H1 (cell line): ENCODE results near the gene ZNF730. TPM values are rescaled to one million over a fixed set of nuclear protein-coding genes. Genes with fewer than 3 reads are reported as not detected.

Experiments
- EZH2 ChIP-seq: fragments of 200-600 bp; sonication (generic); IDR thresholded peaks from 2 replicates; pipeline ENCODE4 v1.7.1; 2012; ENCODE audit warnings: low read depth, mild to moderate bottlenecking, moderate library complexity, low read length, inconsistent platforms; ENCODE audit not compliant: severe bottlenecking
- FOSL1 ChIP-seq: IDR thresholded peaks from 2 replicates; pipeline ENCODE4 v1.6.1; 2011; ENCODE audit warnings: mild to moderate bottlenecking, low read depth, low read length, moderate library complexity; ENCODE audit not compliant: insufficient read depth
- NRF1 ChIP-seq: IDR thresholded peaks from 2 replicates; pipeline ENCODE4 v1.6.1; 2011; ENCODE audit warnings: mild to moderate bottlenecking, low read depth, low read length, improper control_type of control experiment
- POLR2AphosphoS5 ChIP-seq: IDR thresholded peaks from 2 replicates; pipeline ENCODE4 v1.6.1; 2011; ENCODE audit warnings: low read depth, low read length
- RAD21 ChIP-seq, 2 experiments: IDR thresholded peaks in 1 of 2; conservative IDR thresholded peaks in 1 of 2; 2 replicates each; pipeline ENCODE4 v1.6.1; 2011; ENCODE audit warnings: low read depth in 2 of 2, low read length in 2 of 2, improper control_type of control experiment in 1 of 2, inconsistent platforms in 1 of 2, mild to moderate bottlenecking in 1 of 2, moderate library complexity in 1 of 2
- TBP ChIP-seq: IDR thresholded peaks from 2 replicates; pipeline ENCODE4 v1.6.1; 2011; ENCODE audit warnings: low read depth, low read length, improper control_type of control experiment
- YY1 ChIP-seq: IDR thresholded peaks from 2 replicates; pipeline ENCODE4 v1.6.1; 2011; ENCODE audit warnings: low read depth, mild to moderate bottlenecking, low read length
- polyA plus RNA-seq, 7 experiments: library from polyadenylated mRNA; depleted of rRNA in 3 of 7; stranded (reverse) in 5 of 7; unstranded in 2 of 7; fragments of >200 nt in 5 of 7; fragments of 200-250 nt in 2 of 7; gene quantifications; 1 replicate in 5 of 7; 2 replicates in 1 of 7; 4 replicates in 1 of 7; pipeline versions ENCODE4 v1.2.1 to v1.2.3, GENCODE V29; 2011 to 2013; ENCODE audit warnings: missing spikeins in 2 of 7, mixed read lengths in 2 of 7
- total RNA-seq: library from RNA; stranded (reverse); fragmentation: NEBNext Ultra II Directional; extraction: Animal tissue kit (Norgen Biotek cat#: 25700); gene quantifications from 2 replicates; pipeline ENCODE4 v1.2.1, GENCODE V29; 2021
- TF ChIP-seq, protein P1 (sequence below), 3 experiments: IDR thresholded peaks; 1 replicate in 2 of 3; 2 replicates in 1 of 3; pipeline versions ENCODE4 v1.5.1 to v1.6.1; 2011; ENCODE audit warnings: low read length in 3 of 3, mild to moderate bottlenecking in 3 of 3, inconsistent platforms in 2 of 3, low read depth in 1 of 3, moderate library complexity in 1 of 3; ENCODE audit not compliant: insufficient read depth in 1 of 3; ENCODE audit errors: control extremely low read depth in 1 of 3
- TF ChIP-seq, protein P2 (sequence below): IDR thresholded peaks from 2 replicates; pipeline ENCODE4 v1.6.1; 2012; ENCODE audit warnings: inconsistent platforms

The ZNF730 gene
- total and polyA plus RNA-seq, 2 of the 8 experiments (the other 6 are each of a cell fraction or from before 2014, with no cell fraction given), result 7.0 to 29.4 TPM

DNA sequence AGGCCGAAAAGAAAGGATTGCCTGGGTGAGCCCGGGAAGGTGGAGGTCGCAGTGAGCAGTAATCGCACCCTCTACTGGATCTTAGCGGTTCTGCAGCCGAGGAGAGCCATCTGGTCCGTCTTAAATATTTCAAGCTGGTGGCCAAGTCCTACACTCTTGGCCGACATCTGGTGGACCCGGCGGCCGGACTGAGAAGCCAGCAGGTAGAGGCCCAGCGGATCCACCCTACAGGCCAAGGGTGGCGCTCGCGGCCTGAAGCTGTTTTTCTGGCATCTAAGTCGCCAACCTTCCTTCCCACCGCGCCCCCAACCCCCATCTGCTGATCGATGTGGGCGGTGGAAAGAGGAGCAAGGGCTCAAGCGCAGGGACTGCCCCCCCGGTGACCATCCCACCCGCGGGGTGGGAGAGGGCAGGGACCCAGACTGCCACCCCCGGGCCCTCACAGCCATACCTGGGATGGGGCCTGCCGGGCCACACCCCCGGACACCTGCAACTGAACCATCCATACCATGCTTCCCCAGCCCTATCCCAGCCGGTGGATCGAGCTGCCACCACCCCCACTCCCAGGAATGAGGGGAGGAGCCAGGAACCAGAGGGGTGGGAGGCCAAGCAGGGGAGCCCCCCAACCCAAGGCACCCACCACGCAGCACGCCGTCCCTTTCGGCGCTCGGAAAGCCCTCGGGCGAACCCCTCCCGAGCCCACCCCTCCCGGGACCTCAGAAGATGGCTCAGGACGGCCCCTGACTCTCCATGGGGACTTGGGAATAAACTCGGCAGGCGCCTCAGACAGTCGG is 46.3 kb upstream of the ZNF730 start (continued):
- TF ChIP-seq, protein P1, sequence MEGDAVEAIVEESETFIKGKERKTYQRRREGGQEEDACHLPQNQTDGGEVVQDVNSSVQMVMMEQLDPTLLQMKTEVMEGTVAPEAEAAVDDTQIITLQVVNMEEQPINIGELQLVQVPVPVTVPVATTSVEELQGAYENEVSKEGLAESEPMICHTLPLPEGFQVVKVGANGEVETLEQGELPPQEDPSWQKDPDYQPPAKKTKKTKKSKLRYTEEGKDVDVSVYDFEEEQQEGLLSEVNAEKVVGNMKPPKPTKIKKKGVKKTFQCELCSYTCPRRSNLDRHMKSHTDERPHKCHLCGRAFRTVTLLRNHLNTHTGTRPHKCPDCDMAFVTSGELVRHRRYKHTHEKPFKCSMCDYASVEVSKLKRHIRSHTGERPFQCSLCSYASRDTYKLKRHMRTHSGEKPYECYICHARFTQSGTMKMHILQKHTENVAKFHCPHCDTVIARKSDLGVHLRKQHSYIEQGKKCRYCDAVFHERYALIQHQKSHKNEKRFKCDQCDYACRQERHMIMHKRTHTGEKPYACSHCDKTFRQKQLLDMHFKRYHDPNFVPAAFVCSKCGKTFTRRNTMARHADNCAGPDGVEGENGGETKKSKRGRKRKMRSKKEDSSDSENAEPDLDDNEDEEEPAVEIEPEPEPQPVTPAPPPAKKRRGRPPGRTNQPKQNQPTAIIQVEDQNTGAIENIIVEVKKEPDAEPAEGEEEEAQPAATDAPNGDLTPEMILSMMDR (IDR thresholded peaks at IDR 0.05; ENCODE audit: control extremely low read depth in 1 of 3, insufficient read depth in 1 of 3, low read depth in 1 of 3, low read length in 3 of 3), result peak; percentile 39 to 56 (median 40)
- TF ChIP-seq POLR2AphosphoS5 (no peak), FOSL1 (no peak), EZH2 (no peak), NRF1 (no peak), TBP (no peak), RAD21 (IDR thresholded peaks at IDR 0.05 in 1 of 2, conservative IDR thresholded peaks at IDR 0.05 in 1 of 2; ENCODE audit: low read depth in 2 of 2, low read length in 2 of 2) (peak; percentile 48 to 56), YY1 (no peak)
- TF ChIP-seq, protein P2, sequence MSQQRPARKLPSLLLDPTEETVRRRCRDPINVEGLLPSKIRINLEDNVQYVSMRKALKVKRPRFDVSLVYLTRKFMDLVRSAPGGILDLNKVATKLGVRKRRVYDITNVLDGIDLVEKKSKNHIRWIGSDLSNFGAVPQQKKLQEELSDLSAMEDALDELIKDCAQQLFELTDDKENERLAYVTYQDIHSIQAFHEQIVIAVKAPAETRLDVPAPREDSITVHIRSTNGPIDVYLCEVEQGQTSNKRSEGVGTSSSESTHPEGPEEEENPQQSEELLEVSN, result no peak
